Right kidney (tissue), 9 donors: Measurements from ENCODE around the gene EDEM2.
A peak's percentile ranks its signal among the peaks of the same experiment; 100 is the strongest.
"Not testable (repeated sequence)": the region's sequence is repeated elsewhere in the genome, so short reads cannot be mapped to it uniquely, and the experiment has no call there.

Source experiments
- DNase-seq: peaks from one replicate; pipeline ENCODE4 v3.0.0-alpha.2; 2016
- long read RNA-seq, 8 donors: transcript quantifications; one replicate each; lab custom pipeline, GENCODE V29; 2026

The EDEM2 gene, protein sequence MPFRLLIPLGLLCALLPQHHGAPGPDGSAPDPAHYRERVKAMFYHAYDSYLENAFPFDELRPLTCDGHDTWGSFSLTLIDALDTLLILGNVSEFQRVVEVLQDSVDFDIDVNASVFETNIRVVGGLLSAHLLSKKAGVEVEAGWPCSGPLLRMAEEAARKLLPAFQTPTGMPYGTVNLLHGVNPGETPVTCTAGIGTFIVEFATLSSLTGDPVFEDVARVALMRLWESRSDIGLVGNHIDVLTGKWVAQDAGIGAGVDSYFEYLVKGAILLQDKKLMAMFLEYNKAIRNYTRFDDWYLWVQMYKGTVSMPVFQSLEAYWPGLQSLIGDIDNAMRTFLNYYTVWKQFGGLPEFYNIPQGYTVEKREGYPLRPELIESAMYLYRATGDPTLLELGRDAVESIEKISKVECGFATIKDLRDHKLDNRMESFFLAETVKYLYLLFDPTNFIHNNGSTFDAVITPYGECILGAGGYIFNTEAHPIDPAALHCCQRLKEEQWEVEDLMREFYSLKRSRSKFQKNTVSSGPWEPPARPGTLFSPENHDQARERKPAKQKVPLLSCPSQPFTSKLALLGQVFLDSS
- long read RNA-seq, donor 1, transcript EDEM2-202 (11 exons, 1,919 nt) = major isoform, 7 of 13 reads
- long read RNA-seq, donor 1, partial matches to known transcripts = 0 of 13 reads
- long read RNA-seq, donor 1, other reads (novel, unspliced or antisense) = 6 of 13 reads
- long read RNA-seq, donor 2 = 0 reads
- long read RNA-seq, donor 3, partial matches to known transcripts = 0 of 1 reads
- long read RNA-seq, donor 3, other reads (novel, unspliced or antisense) = 0 of 1 reads
- long read RNA-seq, donor 4, transcript EDEM2-202 (11 exons, 1,919 nt) = major isoform, 5 of 5 reads
- long read RNA-seq, donor 4, partial matches to known transcripts = 0 of 5 reads
- long read RNA-seq, donor 4, other reads (novel, unspliced or antisense) = 0 of 5 reads
- long read RNA-seq, donor 5, partial matches to known transcripts = 0 of 5 reads
- long read RNA-seq, donor 5, other reads (novel, unspliced or antisense) = 0 of 5 reads
- long read RNA-seq, donor 6, partial matches to known transcripts = 0 of 4 reads
- long read RNA-seq, donor 6, other reads (novel, unspliced or antisense) = 0 of 4 reads
- long read RNA-seq, donor 7, transcript EDEM2-202 (11 exons, 1,919 nt) = major isoform, 10 of 16 reads
- long read RNA-seq, donor 7, partial matches to known transcripts = 6 of 16 reads
- long read RNA-seq, donor 7, other reads (novel, unspliced or antisense) = 0 of 16 reads
- long read RNA-seq, donor 8, partial matches to known transcripts = 0 of 4 reads
- long read RNA-seq, donor 8, other reads (novel, unspliced or antisense) = 0 of 4 reads

DNA sequence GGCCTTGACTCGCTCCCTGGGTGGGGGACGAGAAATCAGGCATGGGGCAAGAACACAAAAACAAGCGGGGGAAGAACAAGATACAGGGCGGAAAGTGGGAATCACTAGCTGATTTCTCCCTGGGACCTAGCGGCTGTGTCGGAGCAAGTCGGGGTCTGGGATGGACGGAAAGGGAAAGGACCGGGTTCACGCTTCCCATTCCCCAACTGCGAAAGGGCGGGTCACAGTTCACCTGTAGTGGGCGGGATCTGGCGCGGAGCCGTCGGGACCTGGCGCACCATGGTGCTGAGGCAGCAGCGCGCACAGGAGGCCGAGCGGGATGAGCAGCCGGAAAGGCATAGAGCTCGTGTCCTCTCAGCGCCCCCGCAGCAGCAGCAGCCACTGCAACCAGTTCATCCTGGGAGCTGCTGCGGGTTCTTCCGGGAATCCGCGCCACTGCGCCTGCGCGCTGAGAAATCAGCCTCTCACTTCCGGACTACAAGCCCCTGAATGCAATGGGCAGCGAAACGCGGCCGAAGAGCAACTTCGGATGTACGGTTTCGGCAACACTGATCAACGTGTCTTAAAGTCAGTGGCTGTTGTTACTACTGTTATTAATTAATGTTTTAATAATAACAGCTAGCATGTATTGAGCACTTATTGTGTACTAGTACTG, at the start of gene EDEM2:
Gene EDEM2, minus strand, starts transcription at position 417 of the 655 bp plus-strand sequence. Its CDS starts 78 bp downstream, at position 339.
- DNase-seq = peak; percentile 80

DNA sequence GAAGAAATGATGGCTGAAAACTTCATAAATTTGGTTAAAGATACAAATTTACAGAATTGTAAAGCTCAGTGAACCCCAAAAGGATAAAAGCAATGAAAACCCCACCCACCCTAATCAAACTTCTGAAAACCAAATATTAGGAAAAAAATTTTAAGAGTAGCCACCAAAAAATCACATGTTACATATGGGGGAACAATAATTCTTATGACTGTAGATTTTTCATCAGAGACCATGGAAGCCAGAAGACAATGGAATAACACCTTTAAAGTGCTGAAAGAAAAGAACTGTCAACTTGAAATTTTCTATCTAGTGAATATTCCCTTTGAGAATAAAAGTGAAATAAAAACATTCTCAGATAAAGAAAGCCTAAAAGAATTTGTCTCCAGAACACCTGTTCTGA, 49.2 kb upstream of the EDEM2 start:
- no peak for DNase-seq

DNA sequence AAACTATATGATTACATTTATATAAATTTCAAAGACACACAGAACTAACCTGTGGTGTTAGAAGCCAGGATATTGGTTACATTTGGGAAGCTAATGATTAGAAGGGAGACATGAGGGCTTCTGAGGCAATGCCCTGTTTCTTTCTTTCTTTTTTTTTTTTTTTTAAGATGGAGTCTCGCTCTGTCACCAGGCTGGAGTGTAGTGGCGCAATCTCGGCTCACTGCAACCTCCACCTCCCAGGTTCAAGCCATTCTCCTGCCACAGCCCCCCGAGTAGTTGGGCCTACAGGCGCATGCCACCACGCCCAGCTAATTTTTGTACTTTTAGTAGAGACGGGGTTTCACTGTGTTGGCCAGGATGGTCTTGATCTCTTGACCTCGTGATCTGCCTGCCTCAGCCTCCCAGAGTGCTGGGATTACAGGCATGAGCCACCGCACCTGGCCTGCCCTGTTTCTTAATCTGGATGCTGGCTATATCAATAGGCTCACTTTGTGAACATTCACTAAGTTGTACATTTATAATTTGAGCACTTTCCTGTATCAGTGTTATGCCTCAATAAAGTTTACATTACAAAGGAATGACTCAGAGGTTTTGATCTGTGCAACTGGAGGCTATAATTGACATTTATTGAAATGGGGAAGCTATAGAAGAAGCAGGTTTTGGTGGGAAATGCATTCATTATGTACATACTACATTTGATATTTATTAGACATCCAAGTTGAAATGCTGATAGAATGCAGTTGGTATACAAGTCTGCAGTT, 46.1 kb upstream of the EDEM2 start:
- not testable (repeated sequence) for DNase-seq

DNA sequence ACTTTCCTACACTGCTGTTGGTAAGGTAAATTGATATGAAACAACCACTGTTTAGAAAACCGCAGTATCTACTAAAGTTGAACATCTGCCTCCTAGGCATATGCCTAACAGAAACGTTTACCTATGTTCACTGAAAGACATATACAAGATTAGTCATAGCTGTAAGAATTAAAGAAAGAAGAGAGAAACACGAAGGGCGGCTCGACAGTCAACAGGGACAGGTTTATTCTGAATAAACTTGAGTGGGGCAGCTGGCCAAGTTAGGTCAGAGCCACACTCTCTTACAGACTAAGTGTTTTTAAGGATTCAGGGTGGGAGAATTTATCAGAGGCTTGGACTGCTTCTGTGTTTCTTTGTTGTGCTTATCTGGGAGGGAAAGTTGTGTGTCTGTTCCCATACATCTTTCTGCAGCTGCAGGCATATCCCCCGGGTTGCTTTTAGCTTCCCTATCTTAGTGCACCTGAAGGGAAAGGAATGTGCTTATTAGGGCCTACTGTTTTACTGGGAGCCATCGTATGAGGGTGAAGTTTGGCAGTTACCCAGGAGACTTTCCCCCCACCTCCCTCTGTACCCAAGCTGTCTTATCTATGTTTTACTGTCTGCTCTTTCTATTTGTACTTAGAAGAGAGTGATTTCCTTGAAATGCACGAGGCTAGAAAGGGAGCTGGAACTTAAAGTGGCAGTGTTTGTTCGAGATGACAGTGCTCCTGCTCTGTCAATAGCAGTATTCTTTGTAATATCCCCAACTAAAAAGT, 45.2 kb upstream of the EDEM2 start:
- DNase-seq = no peak

- no peak for DNase-seq
These were observed 44.4 kb upstream of the EDEM2 start for GRCh38 chr20:35191419-35192117.

GRCh38 chr20:35190556-35190955, 43.4 kb upstream of the EDEM2 start:
- no peak for DNase-seq

DNA sequence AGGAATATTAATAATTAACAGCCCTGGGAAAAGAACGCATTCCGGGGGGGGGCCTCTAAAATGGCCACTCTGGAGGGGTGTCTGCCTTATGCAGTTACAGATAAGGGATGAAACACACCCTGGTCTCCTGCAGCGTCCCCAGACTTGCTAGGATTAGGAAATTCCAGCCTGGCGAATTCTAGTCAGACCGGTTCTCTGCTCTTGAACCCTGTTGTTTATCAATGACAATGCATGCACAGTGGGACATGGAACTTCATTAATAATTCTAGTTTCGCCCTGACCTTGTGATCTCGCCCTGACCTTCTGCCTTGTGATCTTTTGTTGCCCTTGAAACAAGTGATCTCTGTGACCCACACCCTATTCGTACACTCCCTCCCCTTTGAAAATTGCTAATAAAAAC, 42.1 kb upstream of the EDEM2 start:
- not testable (repeated sequence) for DNase-seq

GRCh38 chr20:35187584-35188190, 40.6 kb upstream of the EDEM2 start:
- no peak for DNase-seq

- not testable (repeated sequence) for DNase-seq
These were observed 39.7 kb upstream of the EDEM2 start for GRCh38 chr20:35186691-35187289.

DNA sequence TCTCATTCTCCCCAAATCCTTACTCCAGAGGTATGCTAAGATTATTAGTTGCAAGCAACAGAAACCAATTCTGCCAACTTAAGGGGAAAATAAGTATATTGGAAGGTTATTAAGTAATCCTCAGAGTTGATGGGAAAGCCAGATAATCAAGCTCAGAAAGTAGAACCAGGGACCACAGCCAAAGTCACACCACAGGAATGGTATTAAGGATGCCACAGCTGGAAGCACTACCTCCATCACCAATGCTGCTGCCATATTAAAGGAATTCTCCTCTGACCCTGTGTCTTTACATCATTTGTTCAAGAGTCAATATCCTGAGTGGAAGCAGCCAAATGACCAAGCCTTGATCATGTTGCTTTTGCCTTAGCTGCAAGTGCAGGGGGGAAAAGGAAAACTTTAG, 34.6 kb upstream of the EDEM2 start:
- no peak for DNase-seq

DNA sequence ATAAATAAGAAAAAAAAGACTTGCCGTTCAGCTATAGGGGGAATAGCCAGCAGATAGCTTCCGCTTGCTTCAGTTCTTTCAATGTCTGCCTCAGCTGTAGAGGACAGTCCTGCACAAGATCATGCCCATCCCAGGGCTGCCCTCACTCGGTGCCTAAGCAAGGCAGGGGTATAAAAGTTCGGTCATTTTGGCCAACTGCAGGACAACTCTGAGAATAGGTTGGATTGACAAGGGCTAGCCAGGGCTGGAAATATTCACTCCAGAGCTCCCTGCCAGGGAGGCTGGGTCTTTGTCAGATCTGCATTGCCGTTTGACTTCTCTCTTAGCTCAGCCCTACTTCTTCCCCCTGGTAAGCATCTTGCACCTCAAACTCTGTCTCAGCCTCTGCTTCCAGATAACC, 33.1 kb upstream of the EDEM2 start:
- DNase-seq = no peak

DNA sequence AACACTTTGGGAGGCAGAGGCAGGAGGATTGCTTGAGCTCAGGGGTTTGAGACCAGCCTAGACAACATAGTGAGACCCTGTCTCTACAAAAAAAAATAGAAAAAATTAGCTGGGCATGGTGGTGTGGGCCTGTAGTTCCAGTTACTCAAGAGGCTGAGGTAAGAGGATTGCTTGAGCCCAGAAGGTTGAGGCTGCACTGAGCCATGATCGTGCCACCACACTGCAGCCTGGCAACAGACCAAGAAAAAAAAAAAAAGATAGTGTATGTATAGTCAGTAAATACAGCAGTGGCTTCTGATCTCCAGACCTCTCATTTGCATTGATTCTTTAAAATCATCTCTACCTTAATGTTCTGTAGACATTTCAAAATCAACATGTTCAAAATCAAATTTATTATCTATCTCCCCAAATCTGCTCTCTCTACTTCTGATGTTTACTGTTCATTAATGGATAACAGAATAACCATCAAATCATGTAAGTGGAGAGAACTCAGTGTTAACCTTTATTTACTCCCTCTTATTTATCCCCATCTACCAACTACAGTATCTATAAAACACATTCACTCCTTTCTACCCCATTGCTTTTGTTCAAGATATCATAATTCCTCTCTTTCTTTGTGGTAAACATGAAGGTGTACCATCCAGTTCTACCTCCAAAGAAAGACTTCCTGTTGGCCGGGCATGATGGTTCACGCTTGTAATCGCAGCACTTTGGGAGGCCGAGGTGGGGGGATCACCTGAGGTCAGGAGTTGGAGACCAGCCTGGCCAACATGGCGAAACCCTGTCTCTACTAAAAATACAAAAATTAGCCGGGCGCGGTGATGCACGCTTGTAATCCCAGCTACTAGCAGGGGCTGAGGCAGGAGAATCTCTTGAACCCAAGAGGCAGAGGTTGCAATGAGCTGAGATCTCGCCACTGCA, 32.4 kb upstream of the EDEM2 start:
- no peak for DNase-seq

GRCh38 chr20:35176132-35176531, 29.0 kb upstream of the EDEM2 start:
- DNase-seq = no peak

DNA sequence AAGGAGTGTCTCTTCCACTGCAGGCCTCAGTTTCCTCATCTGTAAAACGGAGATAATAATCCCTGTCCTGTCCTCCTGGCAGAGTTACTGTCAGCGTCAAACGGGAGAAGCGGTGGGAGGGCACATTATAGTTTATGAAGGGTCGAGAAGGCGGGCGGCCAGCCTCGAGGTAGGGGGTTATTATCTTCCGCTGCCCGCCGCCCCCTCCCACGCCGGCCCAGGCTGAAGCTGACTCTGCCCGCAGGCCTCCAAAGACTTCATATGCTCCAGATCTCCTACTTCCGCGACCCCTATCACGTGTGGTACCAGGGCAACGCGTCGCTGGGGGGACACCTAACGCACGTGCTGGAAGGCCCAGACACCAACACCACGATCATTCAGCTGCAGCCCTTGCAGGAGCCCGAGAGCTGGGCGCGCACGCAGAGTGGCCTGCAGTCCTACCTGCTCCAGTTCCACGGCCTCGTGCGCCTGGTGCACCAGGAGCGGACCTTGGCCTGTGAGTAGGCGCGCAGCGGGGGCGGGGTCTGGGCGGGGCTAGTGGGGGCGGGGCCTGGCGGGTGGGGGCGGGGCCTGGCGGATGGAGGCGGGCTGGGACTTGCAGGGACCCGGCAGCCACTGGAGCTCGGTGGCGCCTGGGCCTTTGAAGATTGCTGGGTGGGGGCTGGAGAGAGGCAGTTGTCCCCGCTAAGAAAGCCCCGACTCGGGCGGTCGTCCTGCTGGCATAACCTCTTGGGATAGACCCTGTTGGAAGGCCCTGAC, 27.5 kb upstream of the EDEM2 start:
- DNase-seq = peak; percentile 49

GRCh38 chr20:35173576-35174192, 26.5 kb upstream of the EDEM2 start:
- DNase-seq = no peak

DNA sequence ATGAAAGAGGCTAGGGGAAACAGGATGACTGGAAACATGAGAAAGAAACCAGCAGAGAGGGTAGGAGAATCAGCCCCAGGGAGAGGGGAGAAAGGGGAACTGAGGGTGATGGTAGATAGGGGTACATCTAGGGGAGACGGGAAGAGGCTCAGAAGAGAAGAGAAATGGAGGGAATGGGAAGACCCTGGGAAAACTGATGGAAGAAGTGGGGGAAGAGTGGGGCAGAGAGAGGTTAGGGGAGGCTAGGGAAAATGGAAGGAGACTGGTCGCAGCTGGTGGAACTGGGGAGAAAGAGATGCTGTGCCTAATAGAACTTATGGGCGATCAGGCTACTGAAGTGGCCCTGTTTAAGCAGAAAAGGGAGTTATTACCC, 25.3 kb upstream of the EDEM2 start:
- no peak for DNase-seq
